ENCODE measurements around the gene SATB2. TPM values are rescaled to one million over a fixed set of nuclear protein-coding genes. Genes with fewer than 3 reads are reported as not detected.

Gene SATB2
- total and polyA plus RNA-seq, 4 donors, result 0.47 to 3.7 (median 1.8) TPM

DNA sequence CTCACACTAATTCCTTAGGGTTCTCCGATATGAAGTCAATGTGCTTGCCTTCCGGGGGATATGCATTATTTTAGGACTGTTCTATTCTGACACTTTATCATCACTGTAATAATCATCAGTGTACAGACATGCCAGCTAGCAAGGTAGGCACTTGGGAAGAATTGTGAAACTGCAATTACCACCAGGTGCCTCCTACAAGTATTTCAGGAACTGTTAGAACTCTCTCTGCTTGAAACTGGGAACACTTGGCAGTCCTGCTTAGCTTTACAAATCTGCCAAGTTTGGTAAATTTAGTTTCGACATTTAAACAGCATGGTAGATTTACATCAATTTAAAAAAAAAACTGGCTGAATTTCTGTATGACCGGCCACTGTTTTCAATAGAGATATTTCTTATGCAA is 128.7 kb downstream of the SATB2 start:
- no peak overlapping the region for H3K9ac ChIP-seq (ENCODE audit: insufficient read depth in 1 of 2, low read length in 2 of 2)
- ATAC-seq (ENCODE audit: insufficient read depth, low FRiP score) (no peak), DNase-seq (no peak)
- 82 to 88% methylated on average over 4 of the region's 4 CpGs for WGBS, 2 donors
- TF ChIP-seq CTCF (IDR thresholded peaks at IDR 0.05; ENCODE audit: control extremely low read depth, extremely low read depth), result no peak
- no peak overlapping the region for H3K27ac ChIP-seq (ENCODE audit: low read depth in 1 of 2, low read length in 1 of 2)
- no peaks in the 10 kb centered on the region for H3K36me3 ChIP-seq (ENCODE audit: control insufficient read depth in 4 of 4, insufficient read depth in 4 of 4, low read length in 4 of 4)
- no peaks in the 10 kb centered on the region for H3K9me3 ChIP-seq (ENCODE audit: control insufficient read depth in 4 of 4, insufficient read depth in 3 of 4, low read length in 3 of 4)
- H3K4me1 ChIP-seq (ENCODE audit: control insufficient read depth in 5 of 5, insufficient read depth in 5 of 5, low read length in 5 of 5), result no peaks in the 10 kb centered on the region
- H3K4me3 ChIP-seq, result no peak overlapping the region
- H3K27me3 ChIP-seq (ENCODE audit: control insufficient read depth in 3 of 3, insufficient read depth in 3 of 3, low read length in 2 of 3), result no peaks in the 10 kb centered on the region

DNA sequence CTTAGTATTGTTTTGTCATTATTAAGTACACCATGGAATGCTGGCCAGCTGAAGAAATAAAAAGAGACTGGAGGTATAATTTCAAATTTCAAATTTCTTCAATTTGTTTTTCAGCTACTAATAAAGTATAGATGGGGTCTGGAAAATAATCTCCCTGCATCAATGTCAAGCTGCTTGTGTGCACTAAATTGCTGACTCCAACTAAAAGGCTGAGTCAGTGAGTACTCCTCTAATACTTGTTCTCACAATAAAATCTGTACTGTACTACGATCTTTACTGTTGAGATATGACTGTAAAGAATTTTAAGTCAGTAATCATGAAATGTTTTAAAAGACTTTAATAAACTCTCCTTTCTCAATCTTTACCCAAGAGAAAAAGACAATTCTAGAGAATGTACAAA is 131.9 kb downstream of the SATB2 start:
- no peaks in the 10 kb centered on the region for H3K4me1 ChIP-seq (ENCODE audit: control insufficient read depth in 5 of 5, insufficient read depth in 5 of 5, low read length in 5 of 5)

GRCh38 chr2:199322151-199322550 is 135.6 kb downstream of the SATB2 start:
- Histone ChIP-seq H3K4me1 (ENCODE audit: control insufficient read depth in 5 of 5, insufficient read depth in 5 of 5, low read length in 5 of 5) (no peaks in the 10 kb centered on the region), H3K27me3 (ENCODE audit: control insufficient read depth in 3 of 3, insufficient read depth in 3 of 3, low read length in 2 of 3) (no peaks in the 10 kb centered on the region), H3K9ac (ENCODE audit: insufficient read depth in 1 of 2, low read length in 2 of 2) (no peak overlapping the region), H3K4me3 (no peak overlapping the region), H3K36me3 (ENCODE audit: control insufficient read depth in 4 of 4, insufficient read depth in 4 of 4, low read length in 4 of 4) (no peaks in the 10 kb centered on the region), H3K9me3 (ENCODE audit: control insufficient read depth in 4 of 4, insufficient read depth in 3 of 4, low read length in 3 of 4) (no peaks in the 10 kb centered on the region), H3K27ac (ENCODE audit: low read depth in 1 of 2, low read length in 1 of 2) (no peak overlapping the region)
- no peak for TF ChIP-seq CTCF (IDR thresholded peaks at IDR 0.05; ENCODE audit: control extremely low read depth, extremely low read depth)
- DNase-seq (no peak), ATAC-seq (ENCODE audit: insufficient read depth, low FRiP score) (no peak)
- WGBS, 2 donors, result 78 to 88% methylated on average over 1 of the region's 1 CpG

More for the DNA sequence above, 131.9 kb downstream of the SATB2 start:
- ATAC-seq (ENCODE audit: insufficient read depth, low FRiP score), result no peak
- Histone ChIP-seq H3K27me3 (ENCODE audit: control insufficient read depth in 3 of 3, insufficient read depth in 3 of 3, low read length in 2 of 3) (no peaks in the 10 kb centered on the region), H3K9me3 (ENCODE audit: control insufficient read depth in 4 of 4, insufficient read depth in 3 of 4, low read length in 3 of 4) (no peaks in the 10 kb centered on the region), H3K36me3 (ENCODE audit: control insufficient read depth in 4 of 4, insufficient read depth in 4 of 4, low read length in 4 of 4) (no peaks in the 10 kb centered on the region), H3K9ac (ENCODE audit: insufficient read depth in 1 of 2, low read length in 2 of 2) (no peak overlapping the region), H3K27ac (ENCODE audit: low read depth in 1 of 2, low read length in 1 of 2) (no peak overlapping the region), H3K4me3 (no peak overlapping the region)
- TF ChIP-seq CTCF (IDR thresholded peaks at IDR 0.05; ENCODE audit: control extremely low read depth, extremely low read depth), result no peak
- no peak for DNase-seq
- 88 to 94% methylated on average over 1 of the region's 1 CpG for WGBS, 2 donors

DNA sequence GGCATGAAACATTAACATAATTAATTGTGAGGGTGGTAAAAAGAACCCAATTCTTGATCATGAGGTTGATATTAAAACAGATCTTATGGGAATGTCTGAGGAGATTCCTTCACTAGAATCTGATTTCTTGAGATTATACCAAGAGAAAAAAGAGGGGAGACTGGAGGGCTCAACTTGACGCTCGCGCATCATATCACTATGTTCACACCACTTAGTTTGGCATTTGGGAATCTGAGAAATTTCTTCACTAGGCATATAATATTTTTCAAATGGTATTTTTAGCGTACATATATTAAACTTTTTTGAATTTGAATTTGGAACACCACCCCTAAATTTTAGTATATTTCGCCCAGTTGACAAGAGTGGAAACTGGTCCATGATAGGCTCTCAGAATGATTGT is 140.1 kb downstream of the SATB2 start:
- no peak for TF ChIP-seq CTCF (IDR thresholded peaks at IDR 0.05; ENCODE audit: control extremely low read depth, extremely low read depth)
- 97 to 98% methylated on average over 5 of the region's 5 CpGs for WGBS, 2 donors
- H3K27ac ChIP-seq (ENCODE audit: low read depth in 1 of 2, low read length in 1 of 2), result no peak overlapping the region

More for the DNA sequence above, 140.1 kb downstream of the SATB2 start:
- Histone ChIP-seq H3K9ac (ENCODE audit: insufficient read depth in 1 of 2, low read length in 2 of 2) (no peak overlapping the region), H3K27me3 (ENCODE audit: control insufficient read depth in 3 of 3, insufficient read depth in 3 of 3, low read length in 2 of 3) (no peaks in the 10 kb centered on the region), H3K9me3 (ENCODE audit: control insufficient read depth in 4 of 4, insufficient read depth in 3 of 4, low read length in 3 of 4) (no peaks in the 10 kb centered on the region), H3K36me3 (ENCODE audit: control insufficient read depth in 4 of 4, insufficient read depth in 4 of 4, low read length in 4 of 4) (no peaks in the 10 kb centered on the region), H3K4me1 (ENCODE audit: control insufficient read depth in 5 of 5, insufficient read depth in 5 of 5, low read length in 5 of 5) (no peaks in the 10 kb centered on the region), H3K4me3 (no peak overlapping the region)
- DNase-seq, result no peak
- ATAC-seq (ENCODE audit: insufficient read depth, low FRiP score), result no peak

Data from lung (tissue), 12 donors.